Activated CD4-positive, alpha-beta T cell treated with anti-CD3 and anti-CD28 coated beads, Interleukin-2, amount 10 ng/mL, durations not matched to agents 24 days and 14 days (primary cell): ENCODE measurements around the gene ACOX1. TPM values are rescaled to one million over a fixed set of nuclear protein-coding genes. Genes with fewer than 3 reads are reported as not detected.
"Not testable (repeated sequence)": the region's sequence is repeated elsewhere in the genome, so short reads cannot be mapped to it uniquely, and the experiment has no call there.

ENCODE experiments used
- DNase-seq: peaks from one replicate; pipeline ENCODE4 v3.0.0; 2022
- H3K27ac Mint-ChIP-seq: one replicate; pipeline ENCODE4 v1.8.0; 2022; ENCODE audit warnings: mild to moderate bottlenecking, mixed read lengths
- H3K27me3 Mint-ChIP-seq: one replicate; pipeline ENCODE4 v1.8.0; 2022; ENCODE audit warnings: mixed read lengths
- H3K36me3 Mint-ChIP-seq: one replicate; pipeline ENCODE4 v1.8.0; 2022; ENCODE audit warnings: low read depth, mild to moderate bottlenecking, mixed read lengths
- H3K4me1 Mint-ChIP-seq: one replicate; pipeline ENCODE4 v1.8.0; 2021; ENCODE audit warnings: mixed read lengths
- H3K4me3 Mint-ChIP-seq: one replicate; pipeline ENCODE4 v1.8.0; 2022; ENCODE audit warnings: mild to moderate bottlenecking, moderate library complexity, mixed read lengths
- H3K9me3 Mint-ChIP-seq: one replicate; pipeline ENCODE4 v1.8.0; 2021; ENCODE audit warnings: mixed read lengths
- intact Hi-C: fragments of 100-400 bp; cut with micrococcal nuclease; formaldehyde crosslinking; loops from one replicate; pipeline ENCODE4 v1.15.1; 2023
- total RNA-seq: library from RNA; stranded (reverse); gene quantifications from 2 replicates; pipeline ENCODE4 v1.2.3, GENCODE V29; 2022

The ACOX1 gene
- total RNA-seq, 1 donor from 2014 or later: 29.2 TPM

DNA sequence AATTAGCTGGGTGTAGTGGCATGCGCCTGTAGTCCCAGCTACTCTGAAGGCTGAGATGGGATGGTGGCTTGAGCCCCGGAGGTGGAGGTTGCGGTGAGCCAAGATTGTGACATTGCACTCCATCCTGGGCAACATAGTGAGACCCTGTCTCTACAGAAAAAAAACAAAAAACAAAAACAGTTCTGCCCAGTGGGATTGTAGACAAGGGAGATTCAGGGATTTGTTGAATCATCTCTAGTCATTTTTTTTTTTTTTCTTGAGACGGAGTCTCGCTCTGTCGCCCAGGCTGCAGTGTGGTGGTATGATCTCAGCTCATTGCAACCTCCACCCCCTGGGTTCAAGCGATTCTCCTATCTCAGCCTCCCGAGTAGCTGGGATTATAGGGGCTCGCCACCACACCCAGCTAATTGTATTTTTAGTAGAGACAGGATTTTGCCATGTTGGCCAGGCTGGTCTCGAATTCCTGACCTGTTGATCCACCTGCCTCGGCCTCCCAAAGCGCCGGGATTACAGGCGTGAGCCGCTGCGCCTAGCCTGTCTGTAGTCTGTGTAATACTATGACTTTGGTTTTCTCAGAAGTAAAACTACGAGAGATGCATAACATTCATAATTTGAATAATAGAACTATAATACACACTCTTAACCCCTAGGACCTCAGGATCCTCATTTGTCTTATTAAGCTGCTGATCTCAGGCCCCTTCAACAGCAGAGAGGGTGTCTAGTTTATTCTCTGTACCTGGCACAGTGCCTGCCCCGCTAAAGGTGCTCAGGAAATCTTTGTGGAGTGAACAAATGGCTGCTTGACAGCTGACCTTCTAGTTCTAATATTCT is 1.4 kb upstream of the ACOX1 start:
- Mint-ChIP-seq H3K27ac (peak overlapping the region; percentile 97), H3K4me1 (peaks cover 28% of the 10 kb centered on the region), H3K9me3 (no peaks in the 10 kb centered on the region), H3K27me3 (no peaks in the 10 kb centered on the region), H3K36me3 (peaks cover 4% of the 10 kb centered on the region), H3K4me3 (peak overlapping the region; percentile 98)
- intact Hi-C loops: no loop called here
- DNase-seq: no peak

DNA sequence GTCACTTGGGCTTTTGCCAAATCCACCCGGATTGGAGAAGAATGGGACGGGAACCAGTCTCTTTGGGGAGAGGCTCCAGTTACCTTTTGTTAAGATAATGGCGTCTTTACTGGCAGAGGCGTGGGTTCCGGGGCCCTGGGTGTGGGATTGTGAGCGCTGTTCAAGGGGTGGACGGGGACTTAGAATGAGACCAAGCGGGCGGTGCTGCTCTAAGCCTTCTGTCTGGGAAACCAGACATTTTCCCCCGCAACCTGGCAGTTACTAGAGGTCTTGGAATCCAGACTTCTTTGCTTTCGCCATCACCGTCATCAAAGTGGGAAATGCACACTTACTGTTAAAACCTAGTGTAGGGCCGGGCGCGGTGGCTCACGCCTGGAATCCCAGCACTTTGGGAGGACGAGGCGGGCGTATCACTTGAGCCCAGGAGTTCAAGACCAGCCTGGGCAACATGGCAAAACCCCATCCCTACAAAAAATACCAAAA is 780 bp upstream of the ACOX1 start:
- no peak for DNase-seq
- Mint-ChIP-seq H3K36me3 (peaks cover 5% of the 10 kb centered on the region), H3K27ac (peak overlapping the region; percentile 97), H3K27me3 (no peaks in the 10 kb centered on the region), H3K4me1 (peaks cover 30% of the 10 kb centered on the region), H3K9me3 (no peaks in the 10 kb centered on the region), H3K4me3 (peak overlapping the region; percentile 98)
- intact Hi-C loops: loop anchor here (1.0 to 2.0 kb wide), 4 partner anchors 17 to 125 kb away; partner anchors contain the start of genes FBF1, MRPL38 and WBP2

DNA sequence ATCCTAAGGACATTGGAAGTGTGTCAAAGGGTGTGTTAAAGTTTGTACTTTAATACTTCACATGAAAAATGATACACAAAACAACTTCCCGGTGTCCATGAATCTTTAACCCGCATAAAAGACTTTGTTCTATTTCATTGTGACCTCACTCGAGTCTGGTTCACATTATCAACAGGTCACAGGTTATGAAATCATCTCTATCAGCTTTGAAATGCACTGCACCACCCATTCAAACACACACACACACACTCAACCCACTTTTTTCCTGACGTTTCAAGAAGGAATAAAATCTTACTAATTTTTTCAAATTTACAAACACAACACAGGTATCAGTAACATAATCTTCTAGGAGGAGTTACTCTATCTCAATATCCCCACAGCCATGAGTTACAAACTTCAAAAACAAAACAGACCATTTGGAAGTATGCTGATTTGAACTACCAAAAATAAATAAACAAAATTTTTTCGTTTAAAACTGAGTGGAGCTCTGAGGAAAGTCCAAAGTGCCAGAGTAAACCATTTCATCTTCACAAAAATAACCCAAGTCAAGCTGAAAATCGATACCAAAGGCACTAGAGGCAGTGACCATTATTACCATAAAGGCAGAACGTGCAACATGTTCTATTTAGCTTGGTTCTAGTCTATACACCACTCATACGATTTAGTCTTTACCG is 2.7 kb downstream of the ACOX1 start:
- no peaks in the 10 kb centered on the region for H3K27me3 Mint-ChIP-seq
- intact Hi-C loops: no loop called here
- no peak overlapping the region for H3K27ac Mint-ChIP-seq
- H3K4me1 Mint-ChIP-seq: peaks cover 32% of the 10 kb centered on the region
- no peaks in the 10 kb centered on the region for H3K9me3 Mint-ChIP-seq
- DNase-seq: no peak
- no peak overlapping the region for H3K4me3 Mint-ChIP-seq
- peaks cover 11% of the 10 kb centered on the region for H3K36me3 Mint-ChIP-seq

DNA sequence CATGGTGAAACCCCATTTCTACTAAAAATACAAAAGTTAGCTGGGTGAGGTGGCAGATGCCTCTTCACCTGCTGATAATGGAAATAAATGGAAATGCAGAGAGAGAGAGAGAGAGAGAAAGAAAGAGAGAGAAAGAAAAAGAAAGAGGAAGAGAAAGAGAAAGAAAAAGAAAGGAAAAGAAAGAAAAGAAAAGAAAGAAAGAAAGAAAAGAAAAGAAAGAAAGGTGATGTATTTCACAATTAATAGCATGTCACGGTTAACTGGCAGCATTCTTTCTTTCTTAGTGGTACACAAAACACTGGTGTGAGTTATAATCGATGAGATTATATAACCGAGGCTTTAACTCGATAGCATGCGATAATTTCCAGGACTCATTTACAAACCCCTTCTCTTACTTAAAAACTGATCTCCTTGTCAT is 3.2 kb downstream of the ACOX1 start:
- Mint-ChIP-seq H3K4me3 (no peak overlapping the region), H3K27ac (no peak overlapping the region), H3K36me3 (peaks cover 12% of the 10 kb centered on the region), H3K9me3 (no peaks in the 10 kb centered on the region), H3K27me3 (no peaks in the 10 kb centered on the region), H3K4me1 (peaks cover 32% of the 10 kb centered on the region)
- DNase-seq: no peak
- intact Hi-C loops: no loop called here

DNA sequence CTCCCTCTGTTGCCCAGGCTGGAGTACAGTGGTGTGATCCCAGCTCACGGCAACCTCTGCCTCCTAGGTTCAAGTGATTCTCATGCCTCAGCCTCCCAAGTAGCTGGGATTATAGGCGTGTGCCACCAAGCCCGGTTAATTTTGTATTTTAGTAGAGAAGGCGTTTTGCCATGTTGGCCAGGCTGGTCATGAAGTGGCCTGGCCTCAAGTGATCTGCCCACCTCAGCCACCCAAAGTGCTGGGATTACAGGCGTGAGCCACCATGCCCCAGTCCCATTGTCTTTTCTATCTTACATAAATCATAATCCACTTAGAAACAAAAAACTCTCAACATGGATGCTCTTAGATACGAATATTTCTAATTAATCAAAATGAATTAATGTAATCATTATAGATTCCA is 3.8 kb downstream of the ACOX1 start:
- peaks cover 14% of the 10 kb centered on the region for H3K36me3 Mint-ChIP-seq
- H3K9me3 Mint-ChIP-seq, H3K4me3 Mint-ChIP-seq, H3K27ac Mint-ChIP-seq, H3K27me3 Mint-ChIP-seq, DNase-seq, intact Hi-C loops: not testable (repeated sequence)
- peaks cover 30% of the 10 kb centered on the region for H3K4me1 Mint-ChIP-seq

DNA sequence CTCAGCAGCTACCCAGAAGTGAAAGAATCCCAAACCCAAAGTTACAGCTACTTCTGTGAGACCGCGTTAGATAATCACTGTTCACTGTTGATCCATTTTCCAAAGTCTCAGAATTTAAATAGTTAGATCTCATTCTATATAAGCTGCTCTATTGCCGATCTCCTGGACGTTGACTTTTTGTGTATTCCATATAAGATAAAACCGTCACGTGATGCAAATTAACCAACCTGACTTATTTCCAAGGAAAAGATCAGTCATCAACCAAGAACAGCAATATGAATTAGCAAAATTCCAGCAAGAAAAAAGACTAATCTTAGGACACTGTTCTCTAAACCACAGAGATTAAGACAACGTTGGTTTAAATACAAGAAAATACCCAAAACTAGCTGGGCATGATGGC is 8.3 kb downstream of the ACOX1 start:
- intact Hi-C loops: no loop called here

DNA sequence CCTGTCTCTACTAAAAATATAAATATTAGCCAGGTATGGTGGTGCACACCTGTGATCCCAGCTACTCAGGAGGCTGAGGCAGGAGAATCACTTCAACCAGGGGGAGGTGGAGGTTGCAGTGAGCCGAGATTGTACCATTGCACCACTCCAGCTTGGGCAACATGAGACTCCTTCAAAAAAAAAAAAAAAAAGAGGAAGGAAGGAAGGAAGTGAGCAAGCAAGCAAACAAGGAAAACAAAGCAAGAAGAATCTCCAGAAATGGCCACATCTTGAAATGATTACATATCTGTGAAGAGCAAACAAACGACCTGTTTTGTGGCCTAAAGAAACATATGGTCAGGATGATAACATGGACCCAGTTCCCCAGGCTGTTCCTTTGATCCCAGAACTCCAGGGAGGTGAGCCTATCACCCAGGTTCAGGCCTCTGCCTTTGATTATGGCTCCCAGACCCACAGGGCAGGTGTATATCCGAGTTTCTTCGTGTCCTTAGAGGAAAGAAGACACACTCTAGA is 8.9 kb downstream of the ACOX1 start:
- DNase-seq: no peak
- Mint-ChIP-seq H3K27ac (no peak overlapping the region), H3K9me3 (no peaks in the 10 kb centered on the region)

More for the DNA sequence above, 8.3 kb downstream of the ACOX1 start:
- Mint-ChIP-seq H3K27ac (no peak overlapping the region), H3K27me3 (no peaks in the 10 kb centered on the region), H3K4me1 (peaks cover 12% of the 10 kb centered on the region), H3K9me3 (no peaks in the 10 kb centered on the region), H3K36me3 (peaks cover 17% of the 10 kb centered on the region), H3K4me3 (no peak overlapping the region)
- DNase-seq: no peak

DNA sequence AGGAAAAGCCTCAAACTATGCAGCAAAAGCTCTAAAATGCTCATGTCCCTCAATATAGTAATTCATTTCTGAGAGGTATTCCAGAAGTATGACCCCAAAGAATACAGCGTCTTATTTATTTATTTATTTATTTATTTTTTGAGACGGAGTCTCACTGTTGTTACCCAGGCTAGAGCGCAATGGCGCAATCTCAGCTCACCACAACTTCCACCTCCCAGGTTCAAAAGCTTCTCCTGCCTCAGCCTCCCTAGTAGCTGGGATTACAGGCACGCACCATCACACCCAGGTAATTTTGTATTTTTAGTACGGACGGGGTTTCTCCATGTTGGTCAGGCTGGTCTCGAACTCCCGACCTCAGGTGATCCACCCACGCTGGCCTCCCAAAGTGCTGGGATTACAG is 9.9 kb downstream of the ACOX1 start:
- H3K9me3 Mint-ChIP-seq, intact Hi-C loops, H3K27me3 Mint-ChIP-seq, DNase-seq, H3K4me1 Mint-ChIP-seq, H3K27ac Mint-ChIP-seq, H3K4me3 Mint-ChIP-seq: not testable (repeated sequence)
- peaks cover 14% of the 10 kb centered on the region for H3K36me3 Mint-ChIP-seq

More for the DNA sequence above, 8.9 kb downstream of the ACOX1 start:
- Mint-ChIP-seq H3K4me3 (no peak overlapping the region), H3K27me3 (no peaks in the 10 kb centered on the region), H3K4me1 (peaks cover 10% of the 10 kb centered on the region), H3K36me3 (peaks cover 17% of the 10 kb centered on the region)
- intact Hi-C loops: no loop called here

DNA sequence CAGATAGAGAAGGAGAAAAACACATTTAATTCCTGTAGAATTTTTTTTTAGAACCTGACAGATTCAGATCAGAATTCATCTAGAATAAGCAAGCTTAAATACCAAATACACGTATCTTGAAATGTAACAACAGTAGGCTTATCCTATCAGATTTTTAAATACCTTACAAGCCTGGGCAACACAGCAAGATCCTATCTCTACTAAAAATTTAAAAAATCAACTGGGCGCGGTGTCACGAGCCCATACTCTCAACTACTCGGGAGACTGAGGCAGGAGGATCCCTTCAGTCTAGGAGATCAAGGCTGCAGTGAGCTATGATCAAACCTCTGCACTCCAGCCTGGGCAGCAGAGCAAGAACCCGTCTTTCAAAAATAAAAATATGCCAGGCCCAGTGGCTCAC is 13.5 kb downstream of the ACOX1 start:
- Mint-ChIP-seq H3K4me1 (peaks cover 3% of the 10 kb centered on the region), H3K4me3 (no peak overlapping the region), H3K27me3 (no peaks in the 10 kb centered on the region), H3K27ac (no peak overlapping the region), H3K9me3 (no peaks in the 10 kb centered on the region), H3K36me3 (peaks cover 11% of the 10 kb centered on the region)
- intact Hi-C loops: no loop called here
- DNase-seq: no peak

DNA sequence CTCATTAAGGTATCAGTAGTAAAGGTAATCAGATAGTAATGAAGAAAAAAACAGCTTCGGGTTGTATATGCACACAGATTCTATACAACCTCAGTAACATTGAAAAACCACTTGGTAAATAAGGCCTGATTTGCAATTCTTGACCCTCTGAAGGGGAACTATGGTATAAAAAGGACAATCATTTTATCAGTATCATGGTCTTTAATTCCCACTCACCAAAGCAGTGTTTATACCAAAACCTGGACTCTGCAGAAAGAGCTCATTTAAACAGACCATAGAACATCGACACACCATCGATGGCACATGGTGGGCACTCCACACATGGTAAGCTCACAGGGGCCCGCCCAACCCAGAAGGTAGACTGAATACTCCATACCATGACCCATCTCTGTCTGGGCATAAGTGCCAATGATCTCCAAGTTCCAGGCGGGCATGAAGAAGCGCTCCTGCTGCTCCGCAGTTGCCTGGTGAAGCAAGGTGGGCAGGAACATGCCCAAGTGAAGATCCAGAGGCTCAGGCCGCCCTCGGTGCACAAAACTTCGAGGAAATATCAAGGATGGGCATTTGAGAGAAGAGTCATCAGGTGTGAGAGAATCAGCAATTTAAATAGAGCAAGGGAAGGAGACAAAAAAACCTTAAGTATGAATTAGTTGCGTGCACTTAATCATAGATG is 19.0 kb downstream of the ACOX1 start:
- Mint-ChIP-seq H3K27ac (no peak overlapping the region), H3K36me3 (peaks cover 20% of the 10 kb centered on the region), H3K27me3 (no peaks in the 10 kb centered on the region), H3K4me3 (no peak overlapping the region), H3K9me3 (no peaks in the 10 kb centered on the region), H3K4me1 (no peaks in the 10 kb centered on the region)
- DNase-seq: no peak
- intact Hi-C loops: no loop called here

DNA sequence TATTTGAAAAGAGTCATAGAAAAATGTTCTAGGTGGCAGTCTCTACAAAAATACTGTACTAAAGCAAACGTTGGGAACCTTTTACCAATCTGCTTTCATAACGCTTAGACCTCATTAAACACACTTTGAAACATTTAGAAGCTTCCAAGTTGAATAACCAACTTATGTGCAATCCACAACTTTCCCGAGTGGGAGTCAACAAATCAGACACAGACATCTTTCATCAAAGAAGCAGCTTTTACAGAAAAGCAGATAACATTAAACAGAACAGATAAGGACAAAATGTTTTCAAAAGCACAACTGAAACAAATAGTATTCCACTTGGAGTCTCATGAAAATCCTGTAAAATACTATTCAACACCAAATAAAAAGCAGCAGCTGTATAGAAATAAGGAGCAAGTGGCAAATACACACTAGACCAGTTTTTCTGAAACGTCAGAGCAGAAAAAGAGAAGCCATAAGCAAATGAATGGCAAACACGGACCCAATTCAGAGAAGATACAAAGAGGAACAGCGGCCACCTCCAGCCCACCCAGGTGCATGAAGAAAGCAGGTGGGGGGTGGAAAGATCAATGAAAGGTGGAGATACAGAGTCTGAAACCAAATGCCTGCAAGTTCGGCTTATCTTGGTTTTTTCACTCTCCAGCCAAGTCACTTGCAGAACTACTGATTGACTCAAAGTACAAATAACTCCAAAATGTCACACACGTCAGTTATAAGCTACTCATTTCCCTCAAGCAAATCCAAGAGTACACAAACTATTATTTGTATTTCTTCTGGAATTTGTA is 19.7 kb downstream of the ACOX1 start:
- no peak overlapping the region for H3K4me3 Mint-ChIP-seq
- H3K9me3 Mint-ChIP-seq: no peaks in the 10 kb centered on the region
- no peaks in the 10 kb centered on the region for H3K4me1 Mint-ChIP-seq
- intact Hi-C loops: no loop called here
- peaks cover 22% of the 10 kb centered on the region for H3K36me3 Mint-ChIP-seq
- no peaks in the 10 kb centered on the region for H3K27me3 Mint-ChIP-seq
- H3K27ac Mint-ChIP-seq: no peak overlapping the region
- DNase-seq: no peak

DNA sequence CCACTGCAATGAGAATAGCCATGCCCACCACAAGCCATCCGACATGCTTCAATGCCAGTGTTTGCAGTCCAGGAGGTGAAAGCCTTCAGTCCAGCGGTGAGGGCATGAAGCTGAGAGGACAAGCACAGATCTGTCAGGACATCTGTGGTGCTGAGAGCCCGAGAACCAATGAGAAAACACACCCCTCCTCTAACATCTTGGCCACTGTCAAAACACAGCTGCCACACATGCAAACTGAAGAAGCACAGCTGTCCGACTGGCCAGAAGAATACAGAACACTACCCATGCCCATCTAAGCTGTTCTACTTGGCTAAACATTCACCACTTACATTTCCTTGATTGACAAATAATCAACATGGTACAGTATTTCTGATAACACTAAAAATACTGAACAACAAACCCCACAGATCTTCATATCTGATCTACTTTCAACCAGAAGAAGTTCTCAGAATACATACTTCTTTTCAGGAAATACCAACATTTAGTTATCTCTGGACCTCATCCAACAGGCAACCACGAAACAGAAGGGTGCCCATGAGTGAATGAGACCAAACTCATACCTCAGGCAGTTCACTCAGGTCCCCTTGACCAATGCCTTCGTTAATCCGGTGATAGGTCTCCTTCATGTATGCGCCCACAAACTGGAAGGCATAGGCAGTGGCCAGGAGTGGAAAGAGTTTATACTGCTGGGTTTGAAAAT is 28.0 kb downstream of the ACOX1 start:
- peaks cover 37% of the 10 kb centered on the region for H3K36me3 Mint-ChIP-seq
- H3K4me3 Mint-ChIP-seq: no peak overlapping the region
- no peak for DNase-seq
- no peaks in the 10 kb centered on the region for H3K27me3 Mint-ChIP-seq
- peaks cover 6% of the 10 kb centered on the region for H3K4me1 Mint-ChIP-seq
- H3K9me3 Mint-ChIP-seq: no peaks in the 10 kb centered on the region
- intact Hi-C loops: no loop called here
- peak overlapping the region; percentile 62 for H3K27ac Mint-ChIP-seq

DNA sequence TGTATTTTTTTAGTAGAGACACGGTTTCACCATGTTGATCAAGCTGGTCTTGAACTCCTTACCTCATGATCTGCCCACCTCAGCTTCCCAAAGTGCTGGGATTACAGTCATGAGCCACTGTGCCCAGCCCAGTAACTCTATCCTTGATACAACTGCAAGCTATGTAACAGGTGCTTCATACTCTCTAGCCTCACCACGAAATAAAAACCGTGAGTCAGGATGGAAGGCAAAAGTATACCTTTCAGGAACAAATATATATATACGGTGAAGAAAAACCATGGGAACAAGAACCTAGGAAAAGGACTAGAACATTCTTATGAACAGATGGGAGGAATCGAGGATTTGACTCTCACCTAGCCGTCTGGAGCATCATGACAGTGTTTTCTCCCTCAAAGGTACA is 28.5 kb downstream of the ACOX1 start:
- Mint-ChIP-seq H3K36me3 (peaks cover 35% of the 10 kb centered on the region), H3K9me3 (no peaks in the 10 kb centered on the region)

More for the DNA sequence above, 28.5 kb downstream of the ACOX1 start:
- no peaks in the 10 kb centered on the region for H3K27me3 Mint-ChIP-seq
- H3K4me1 Mint-ChIP-seq: peaks cover 6% of the 10 kb centered on the region
- intact Hi-C loops: no loop called here
- H3K27ac Mint-ChIP-seq: no peak overlapping the region
- no peak overlapping the region for H3K4me3 Mint-ChIP-seq
- DNase-seq: no peak
